HG03108 (cell line): Measurements from ENCODE around the gene SLC25A42.

Source experiments
- ATAC-seq: cut with Tn5 transposase; IDR thresholded peaks from one replicate; pipeline ENCODE4 v1.9.1; 2021; ENCODE audit warnings: moderate library complexity; ENCODE audit not compliant: unreplicated experiment

SLC25A42 gene

DNA sequence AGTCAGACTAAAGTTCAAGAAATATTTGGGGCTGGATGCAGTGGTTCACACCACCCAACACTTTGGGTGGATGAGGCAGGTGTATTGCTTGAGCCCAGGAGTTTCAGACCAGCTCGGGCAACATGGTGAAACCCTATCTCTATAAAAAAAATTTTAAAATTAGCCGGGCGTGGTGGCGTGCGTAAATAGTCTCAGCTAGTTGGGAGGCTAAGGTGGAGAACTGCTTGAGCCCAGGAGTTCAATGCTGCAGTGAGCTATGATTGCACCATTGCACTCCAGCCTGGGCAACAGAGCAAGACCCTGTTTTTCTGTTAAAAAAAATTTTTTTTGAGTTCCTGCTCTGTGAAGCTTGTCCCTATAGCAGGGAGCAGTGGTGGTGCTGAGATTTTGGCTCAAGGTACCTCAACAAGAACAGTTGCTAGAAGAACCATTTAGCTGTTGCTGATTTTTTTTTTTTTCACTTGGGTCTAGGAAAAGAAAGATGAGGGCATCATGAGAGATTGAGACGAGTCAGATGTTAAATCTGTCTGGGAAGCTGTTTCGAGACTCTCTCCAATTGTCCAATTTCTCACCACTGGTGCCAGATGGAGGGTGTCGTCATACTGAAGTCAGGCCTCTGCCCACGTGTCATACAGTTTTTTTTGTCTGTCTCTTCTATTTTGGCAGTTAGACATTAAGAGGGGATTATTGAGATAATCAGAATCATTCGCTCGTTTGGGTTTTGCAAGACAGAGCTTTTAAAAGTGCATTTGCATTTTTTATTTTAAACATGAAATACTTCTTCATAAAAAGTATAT, 3.7 kb downstream of the SLC25A42 start:
- ATAC-seq: no peak

DNA sequence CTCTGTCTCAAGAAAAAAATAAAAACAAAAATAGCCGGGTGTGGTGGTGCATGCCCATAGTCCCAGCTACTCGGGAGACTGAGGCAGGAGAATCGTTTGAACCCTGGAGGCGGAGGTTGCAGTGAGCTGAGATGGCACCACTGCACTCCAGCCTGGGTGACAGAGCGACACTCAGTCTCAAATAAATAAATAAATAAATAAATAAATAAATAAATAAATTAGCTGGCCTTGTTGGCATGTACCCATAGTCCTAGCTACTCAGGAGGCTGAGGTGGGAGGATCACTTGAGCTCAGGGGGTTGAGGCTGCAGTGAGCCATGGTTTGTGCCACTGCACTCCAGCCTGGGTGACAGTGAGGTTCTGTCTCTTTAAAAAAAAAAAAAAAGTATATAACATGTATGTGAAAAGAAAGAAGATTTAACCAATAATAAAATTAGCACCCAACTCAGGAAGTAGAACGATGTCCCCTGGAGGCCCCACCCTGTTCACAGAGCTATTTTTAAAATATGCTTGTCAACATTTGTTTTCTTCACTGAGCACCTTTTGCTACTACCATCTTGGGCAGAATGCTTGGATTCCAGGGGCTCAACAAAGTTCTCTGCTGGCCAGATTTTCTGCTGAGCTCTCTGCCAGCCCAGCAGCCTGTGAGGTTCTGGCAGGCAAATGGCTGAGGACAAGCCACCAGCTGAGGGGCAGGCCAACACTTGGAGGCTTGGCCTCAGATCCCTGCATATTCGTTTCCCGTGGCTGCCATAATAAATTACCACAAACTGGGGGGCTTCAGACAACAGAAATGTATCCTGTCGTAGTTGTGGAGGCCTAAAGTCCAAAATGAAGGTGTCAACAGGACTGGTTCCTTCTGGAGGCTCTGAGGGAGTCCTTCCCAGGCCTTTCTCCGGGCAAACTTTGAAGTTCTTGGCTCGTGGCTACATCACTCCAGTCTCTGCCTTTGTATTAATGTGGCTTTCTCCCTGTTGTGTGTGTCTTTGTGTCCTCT, 5.2 kb downstream of the SLC25A42 start:
- ATAC-seq: no peak

- no peak for ATAC-seq
These were observed 8.1 kb downstream of the SLC25A42 start for GRCh38 chr19:19071897-19072296.

- ATAC-seq: no peak
These were observed 10.5 kb downstream of the SLC25A42 start for GRCh38 chr19:19074196-19074882.

DNA sequence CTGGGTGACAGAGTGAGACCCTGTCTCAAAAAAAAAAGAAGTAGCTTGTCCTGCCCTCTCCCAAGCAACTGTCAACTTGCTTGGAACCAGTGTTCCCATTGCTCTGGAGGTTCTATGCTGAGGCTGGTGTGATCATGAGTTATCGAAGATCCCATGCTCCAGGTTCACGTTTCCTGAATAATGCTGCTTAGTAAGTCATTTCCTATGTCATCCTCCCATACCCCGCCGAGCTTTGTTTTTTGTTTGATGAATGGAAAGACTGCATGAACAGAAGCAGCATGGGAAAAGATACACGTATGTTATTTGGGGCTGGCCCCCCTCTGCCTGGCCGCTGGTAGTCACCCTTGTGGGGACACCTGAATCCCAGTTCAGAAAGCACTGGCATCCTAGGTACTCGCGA, 11.3 kb downstream of the SLC25A42 start:
- ATAC-seq: no peak

GRCh38 chr19:19076476-19076875, 12.7 kb downstream of the SLC25A42 start:
- ATAC-seq: no peak

GRCh38 chr19:19077103-19077502, 13.3 kb downstream of the SLC25A42 start:
- ATAC-seq: no peak

- ATAC-seq: no peak
These were observed 15.0 kb downstream of the SLC25A42 start for GRCh38 chr19:19078801-19079200.

DNA sequence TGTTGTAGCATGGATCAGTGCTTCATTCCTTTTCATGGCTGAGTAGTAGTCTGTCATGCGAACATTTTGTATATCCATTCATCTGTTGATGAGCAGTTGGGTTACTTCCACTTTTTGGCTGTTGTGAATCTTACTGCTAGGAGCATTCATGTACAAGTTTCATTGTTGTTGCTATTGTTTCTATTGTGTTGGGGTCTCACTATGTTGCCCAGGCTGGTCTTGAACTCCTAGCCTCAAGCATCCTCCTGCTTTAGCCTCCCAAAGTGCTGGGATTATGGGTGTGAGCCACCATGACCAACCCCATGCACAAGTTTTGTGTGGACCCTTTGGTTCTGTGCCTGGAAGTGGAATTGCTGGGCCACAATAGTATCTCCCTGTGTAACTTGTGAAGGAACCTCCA, 15.8 kb downstream of the SLC25A42 start:
- no peak for ATAC-seq

- ATAC-seq: no peak
These were observed 17.9 kb downstream of the SLC25A42 start for GRCh38 chr19:19081642-19082151.

- no peak for ATAC-seq
These were observed 19.8 kb downstream of the SLC25A42 start for GRCh38 chr19:19083413-19084178.

DNA sequence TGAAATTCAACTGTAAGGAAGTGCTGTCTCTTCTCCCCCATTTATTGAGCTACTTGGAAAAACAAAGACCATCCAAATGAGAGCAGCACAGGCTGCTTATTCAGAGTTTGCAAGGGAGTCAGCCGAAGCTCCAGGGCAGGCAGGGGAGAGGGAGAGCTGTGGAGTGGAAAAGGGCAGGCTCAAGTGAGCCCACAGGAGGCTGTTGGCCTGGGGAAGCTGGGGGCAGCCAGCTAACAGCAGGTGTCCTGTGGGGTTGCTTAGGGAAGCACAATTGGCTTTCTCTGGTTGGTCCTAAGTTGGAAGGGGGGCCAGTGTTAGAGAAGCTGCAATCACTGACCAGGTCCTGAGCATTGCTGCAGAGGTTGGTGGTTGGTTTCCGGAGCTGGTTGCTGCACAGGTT, 23.9 kb downstream of the SLC25A42 start:
- ATAC-seq: no peak

DNA sequence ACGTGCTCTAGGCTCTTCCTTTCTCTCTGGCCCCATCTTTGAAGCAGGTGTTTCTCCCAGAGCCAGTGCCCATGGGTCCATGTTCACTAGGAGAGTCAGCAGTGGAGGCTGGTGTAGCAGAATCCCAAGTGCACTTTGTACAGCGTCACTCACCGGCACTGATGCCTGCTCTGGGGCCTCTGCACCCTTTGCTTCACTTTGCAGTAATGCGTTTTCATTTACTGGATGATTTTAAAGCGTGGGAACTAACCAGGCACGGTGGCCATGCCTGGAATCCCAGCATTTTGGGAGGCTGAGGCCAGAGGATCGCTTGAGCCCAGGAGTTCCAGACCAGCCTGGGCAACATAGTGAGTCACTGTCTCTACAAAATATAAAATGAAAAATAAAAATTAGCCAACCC, 30.7 kb downstream of the SLC25A42 start:
- no peak for ATAC-seq

DNA sequence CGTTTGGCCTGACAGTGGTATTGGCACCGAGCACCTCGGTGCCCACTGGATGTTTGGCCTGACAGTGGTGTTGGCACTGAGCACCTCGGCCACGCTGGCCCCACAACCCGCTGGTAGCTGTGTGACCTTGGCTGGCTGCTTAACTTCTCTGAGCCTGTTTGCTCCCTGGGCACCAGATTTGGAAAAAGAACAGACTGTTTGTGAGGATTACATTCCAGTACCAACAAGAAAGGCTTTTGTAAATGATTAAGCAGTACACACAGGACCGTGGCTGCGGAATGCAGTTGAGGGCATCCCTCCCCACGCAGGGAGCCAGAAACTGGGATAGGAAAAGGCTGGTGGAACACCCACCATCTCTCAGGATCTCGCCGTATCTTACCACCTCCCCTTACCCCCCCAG, 31.9 kb downstream of the SLC25A42 start:
- ATAC-seq: no peak

GRCh38 chr19:19096641-19097627, 33.1 kb downstream of the SLC25A42 start:
- ATAC-seq: no peak

DNA sequence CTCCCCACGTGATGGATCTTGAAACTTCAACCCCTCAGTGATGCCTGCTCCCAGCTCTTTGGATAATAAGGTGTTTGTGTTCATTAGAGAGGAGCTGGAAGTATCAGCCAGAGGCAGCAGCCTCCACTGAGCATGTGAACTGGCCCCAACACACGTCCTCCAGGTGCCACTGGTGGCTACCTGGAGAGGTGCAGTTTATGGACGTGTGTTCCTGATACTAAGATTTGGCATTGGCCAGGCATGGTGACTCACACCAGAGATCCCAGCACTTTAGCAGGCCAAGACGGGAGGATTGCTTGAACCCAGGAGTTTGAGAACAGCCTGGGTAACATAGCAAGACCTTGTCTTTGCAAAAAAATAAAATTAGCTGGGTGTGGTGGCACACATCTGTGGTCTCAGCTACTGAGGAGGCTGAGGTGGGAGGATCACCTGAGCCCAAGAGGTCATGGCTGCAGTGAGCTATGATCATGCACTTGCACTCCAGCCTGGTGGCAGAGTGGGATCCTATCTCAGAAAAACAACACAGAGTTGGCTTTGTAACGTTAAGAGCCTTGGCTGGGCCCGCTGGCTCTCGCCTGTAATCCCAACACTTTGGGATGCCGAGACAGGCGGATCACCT, 34.4 kb downstream of the SLC25A42 start:
- ATAC-seq: no peak

DNA sequence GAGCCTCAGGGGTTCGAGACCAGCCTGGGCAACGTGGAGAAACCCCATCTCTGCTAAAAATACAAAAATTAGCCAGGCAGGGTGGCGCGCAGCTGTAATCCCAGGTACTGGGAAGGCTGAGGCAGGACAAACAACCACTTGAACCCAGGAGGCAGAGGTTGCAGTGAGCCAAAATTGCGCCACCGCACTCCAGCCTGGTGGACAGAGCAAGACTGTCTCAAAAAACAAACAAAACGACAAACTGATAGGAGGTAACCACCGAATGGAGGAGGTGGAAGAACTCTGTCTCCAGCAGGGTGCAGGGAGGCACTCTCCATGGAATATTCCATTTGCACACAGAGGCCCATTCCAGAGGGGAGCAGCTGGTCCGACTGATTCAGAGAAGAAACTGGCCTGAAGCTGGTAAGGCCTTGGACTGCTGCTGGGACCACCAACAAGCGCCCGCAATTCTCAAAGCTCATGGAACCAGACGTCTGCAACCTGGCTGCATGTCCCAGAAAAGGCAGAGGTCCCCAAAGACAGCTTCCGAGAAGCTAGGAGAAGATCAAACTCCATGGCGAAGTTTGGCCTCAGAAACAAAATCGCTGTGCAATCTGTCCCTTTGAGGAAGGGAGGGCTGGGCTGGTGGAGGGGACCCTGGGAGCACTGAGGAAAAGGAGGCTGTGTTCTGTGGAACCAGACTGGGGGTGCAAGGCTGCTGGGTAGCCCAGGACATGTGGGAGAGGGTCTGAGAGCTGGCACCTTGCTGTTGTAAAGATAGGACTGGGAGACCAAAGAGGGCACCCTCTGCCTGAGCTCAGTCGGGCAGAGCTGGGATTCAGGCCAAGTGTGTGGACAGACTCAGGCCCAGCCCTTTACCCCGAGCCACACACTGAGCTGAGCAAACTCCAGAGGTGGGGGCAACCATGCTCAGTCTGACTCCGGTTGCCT, 35.2 kb downstream of the SLC25A42 start:
- no peak for ATAC-seq

- ATAC-seq: no peak
These were observed 37.7 kb downstream of the SLC25A42 start for GRCh38 chr19:19101540-19101939.
